GM19193 (cell line): ENCODE data around the gene MAD2L1BP.
A peak's percentile ranks its signal among the peaks of the same experiment; 100 is the strongest.

Experiments
- POLR2A ChIP-seq: IDR thresholded peaks from 4 replicates; pipeline ENCODE4 v1.6.1; 2011; ENCODE audit not compliant: insufficient read depth, insufficient read length; ENCODE audit errors: extremely low read depth

Gene MAD2L1BP

DNA sequence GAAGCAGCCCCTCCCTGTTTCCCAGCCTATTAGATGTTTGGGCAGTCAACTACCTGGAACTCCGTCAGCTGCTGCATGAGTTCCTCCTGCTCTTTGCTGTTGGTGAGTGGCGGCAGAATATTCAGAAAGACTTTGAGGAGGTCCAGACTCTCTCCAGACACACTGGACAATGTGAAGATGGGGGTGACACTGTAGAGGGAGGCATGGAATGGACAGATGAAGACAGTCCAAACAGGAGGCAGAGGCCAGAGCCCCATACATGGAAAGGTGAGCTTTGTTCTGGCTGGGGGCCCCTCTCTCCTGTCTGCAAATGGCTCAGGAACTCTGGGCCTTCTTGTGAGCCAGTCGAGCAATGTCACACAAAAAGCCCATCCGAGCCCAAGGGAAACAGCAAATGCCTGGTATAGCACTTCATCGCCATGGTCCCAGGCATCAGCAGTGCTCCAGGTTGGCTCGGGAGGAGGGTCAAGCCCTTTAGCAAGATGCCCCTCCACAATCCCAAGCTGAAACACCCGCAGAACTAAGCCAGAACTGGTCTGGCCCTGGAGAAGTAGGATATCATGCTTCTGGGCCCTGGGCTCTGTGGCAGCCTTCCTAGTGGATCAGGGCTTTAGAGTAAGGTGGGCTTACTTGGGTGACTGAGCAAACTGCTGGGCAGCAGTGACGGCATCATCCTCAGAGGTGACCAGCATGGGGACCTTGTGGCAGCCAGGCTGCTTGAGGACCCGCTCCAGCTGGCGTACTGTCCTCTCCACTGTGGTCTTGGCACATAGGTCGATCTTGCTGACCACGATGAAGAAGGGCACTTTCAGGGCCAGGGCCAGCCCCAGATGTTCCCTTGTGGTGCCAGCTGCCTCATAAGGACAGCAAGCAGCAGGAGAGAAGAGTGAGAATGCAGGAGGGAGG is 11.5 kb upstream of the MAD2L1BP start:
- no peak for TF ChIP-seq POLR2A

DNA sequence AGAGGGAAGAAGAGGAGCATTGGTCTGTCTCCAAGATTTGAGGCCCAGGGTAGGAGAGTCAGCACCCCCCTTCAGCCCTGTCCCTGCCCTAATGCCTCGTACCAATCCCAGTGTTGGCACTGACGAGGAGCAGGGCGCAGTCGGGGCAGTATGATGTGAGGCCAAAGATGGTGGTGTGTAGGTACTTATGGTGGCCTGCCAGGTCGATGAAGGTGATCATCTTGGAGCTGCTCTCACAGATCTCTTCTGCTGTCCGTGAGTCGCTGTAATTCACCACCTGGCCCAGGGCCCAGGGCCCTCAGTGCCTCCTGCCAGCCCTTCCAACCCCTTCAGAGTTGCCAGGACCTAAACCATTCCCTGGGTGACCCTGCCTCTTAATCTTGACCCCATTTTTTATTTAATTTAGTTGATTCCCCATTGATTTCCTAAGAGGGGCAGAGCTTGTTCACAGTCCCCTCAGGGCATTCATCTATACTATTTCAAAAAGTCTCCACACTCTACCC is 10.8 kb upstream of the MAD2L1BP start:
- no peak for TF ChIP-seq POLR2A

DNA sequence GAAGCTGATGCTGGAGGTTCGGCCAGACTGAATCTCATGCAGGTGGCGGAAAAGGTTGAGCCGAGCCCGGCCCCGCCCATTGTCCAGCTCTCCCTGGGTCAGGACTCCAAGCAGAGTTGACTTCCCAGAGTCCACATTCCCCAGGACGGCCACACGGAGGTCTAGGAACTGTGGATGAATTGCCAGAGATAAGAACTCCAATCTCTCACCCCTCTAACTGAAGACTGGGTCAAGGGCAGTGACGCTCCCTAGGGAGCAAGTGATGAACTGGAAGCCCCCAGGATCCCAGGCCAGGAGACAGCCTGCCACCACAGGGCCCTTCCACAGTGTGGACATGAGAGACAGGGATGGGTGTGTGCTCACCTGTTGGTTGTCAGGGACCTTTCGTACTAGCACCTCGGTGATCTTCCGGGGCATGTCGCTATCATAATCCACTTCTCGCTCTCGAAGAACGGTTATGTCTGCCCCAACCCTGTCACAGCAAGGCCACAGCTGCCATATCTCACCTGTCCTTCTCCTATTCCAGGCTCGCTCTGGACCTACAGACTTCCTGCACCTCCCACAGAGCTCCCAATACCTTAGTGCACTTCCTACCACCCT is 10.1 kb upstream of the MAD2L1BP start:
- TF ChIP-seq POLR2A: no peak

DNA sequence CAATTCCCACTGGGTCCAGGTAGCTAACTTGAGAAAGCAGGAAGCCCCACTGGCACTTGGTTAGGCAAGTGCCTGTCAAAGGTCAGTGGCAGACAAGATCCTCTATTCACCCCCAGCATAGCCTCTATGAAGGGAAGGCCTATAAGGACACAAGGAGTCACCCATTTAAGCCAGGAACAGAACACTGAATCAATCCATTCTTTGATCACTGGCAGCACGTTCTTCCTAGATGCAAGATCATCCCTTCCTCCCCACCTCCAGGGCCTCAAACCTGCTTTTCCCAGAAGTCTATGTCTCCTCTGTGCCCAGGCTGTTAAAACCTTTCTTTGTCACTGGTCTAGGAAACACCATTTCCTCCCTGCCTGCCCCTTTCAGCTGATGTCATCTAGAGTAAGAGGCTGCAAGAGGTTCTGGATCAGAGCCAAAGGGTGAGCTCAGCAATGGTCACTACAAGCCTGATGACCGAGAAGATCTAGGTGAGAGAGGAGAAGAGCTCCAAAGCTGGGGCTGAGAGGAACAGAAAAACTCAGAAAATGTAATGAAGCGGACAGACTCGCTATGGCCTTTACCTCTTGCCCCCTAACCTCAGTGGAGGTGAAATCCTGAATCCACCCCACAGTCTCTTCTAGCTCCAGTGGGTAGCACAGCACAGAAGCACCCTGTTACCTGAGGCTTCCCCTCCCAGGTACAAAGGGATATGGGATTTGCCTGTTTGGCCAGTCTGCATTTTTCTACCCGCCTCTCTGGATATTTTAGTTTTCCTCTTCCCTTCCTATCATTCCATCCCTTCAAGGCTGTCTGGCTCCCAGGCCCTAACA is 8.4 kb upstream of the MAD2L1BP start:
- peak; percentile 26 for TF ChIP-seq POLR2A

DNA sequence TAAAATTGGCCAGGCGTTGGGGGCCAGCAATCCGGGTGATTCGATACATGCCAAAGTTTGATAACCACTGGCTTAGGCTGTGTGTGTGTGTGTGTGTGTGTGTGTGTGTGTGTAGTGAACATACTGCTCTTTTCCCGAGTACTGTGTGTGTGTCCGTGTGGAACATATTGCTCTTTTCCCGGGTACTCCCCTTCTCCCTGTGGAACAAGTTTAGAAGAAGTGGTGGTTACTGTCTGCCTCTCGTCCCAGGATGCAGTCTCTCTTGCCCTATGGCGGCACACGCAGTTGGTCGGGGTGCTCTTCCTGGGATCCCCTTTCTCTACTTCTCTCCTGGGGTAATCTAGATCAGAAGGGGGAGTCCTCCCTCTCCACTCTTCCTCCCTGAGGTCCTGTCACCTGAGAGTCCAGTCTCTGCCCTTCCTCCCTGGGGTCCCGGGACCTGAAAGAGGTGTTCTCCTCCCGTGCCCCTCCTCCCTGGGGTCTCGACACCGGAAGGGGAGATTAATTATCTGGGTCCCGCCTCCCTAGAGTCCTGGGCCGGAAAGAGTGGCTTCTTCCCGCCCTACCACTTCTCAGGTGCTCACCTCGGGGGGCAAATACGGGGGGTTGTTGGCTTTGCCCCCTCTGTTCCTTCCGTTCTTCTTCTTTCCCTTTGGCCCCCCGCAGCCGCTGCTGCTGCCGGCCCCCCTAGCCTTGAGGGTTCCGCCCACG is 7.1 kb upstream of the MAD2L1BP start:
- no peak for TF ChIP-seq POLR2A

DNA sequence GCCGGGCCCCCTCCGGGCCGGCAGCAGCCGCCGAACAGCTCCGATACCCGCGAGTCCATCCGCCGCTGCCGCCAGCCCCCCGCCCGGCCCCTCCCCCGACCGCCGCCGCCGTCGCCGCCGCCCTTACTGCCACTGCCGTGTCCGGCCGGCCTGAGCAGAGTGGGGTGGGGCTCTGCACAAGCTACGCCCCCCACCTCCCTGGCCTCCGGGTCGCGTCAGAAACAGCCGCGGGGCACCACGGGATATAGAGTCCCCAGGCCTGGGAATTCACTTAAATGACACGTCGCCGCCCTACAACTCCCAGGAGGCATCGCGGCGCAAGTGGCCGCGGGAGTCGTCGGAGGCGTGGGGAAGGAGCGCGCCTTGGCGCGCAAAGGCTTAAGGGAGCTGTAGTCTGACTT is 6.5 kb upstream of the MAD2L1BP start, which contains the start of gene GTPBP2:
Gene GTPBP2 (minus strand): TSS at position 161 of the 401 bp plus-strand sequence. CDS start 102 bp downstream, at position 59.
- TF ChIP-seq POLR2A: peak; percentile 13

DNA sequence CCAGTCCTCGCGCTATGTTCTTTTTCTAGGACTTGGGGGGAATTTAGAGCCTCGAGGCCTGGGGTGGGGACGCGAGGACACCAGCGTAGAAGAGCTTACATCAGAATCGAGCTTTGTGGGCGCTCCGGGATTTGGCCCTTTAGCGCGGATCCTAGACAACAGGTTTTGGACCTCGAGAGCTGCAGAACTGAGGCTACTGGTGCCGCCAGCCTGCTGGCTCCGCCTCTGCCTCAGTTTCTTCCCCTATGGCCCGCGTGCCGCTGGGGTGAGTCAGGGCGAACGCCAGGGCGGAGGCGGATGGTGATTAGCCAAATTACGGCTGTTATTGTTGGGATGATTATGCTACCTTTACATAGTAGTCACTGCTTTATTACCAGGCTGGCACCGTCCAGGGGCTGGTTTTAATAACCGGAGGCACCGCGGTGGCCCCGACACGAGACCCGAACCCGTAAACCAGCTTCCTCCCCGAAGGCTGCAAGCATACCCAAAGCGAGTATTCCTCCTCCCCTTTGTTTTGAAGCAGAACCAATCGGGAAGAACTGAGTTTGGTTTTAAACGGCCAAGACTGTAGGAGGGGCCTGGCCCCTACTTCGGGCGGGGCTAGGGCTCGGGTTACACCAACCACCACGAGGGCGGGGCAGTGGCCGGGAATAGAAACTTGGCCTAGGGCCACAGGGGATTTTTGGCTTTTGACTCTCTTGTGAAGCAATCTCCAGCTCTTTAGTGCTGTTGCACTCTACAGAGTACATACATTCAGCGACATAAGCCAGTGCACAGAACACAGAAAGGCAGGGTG is 5.9 kb upstream of the MAD2L1BP start:
- peak; percentile 71 for TF ChIP-seq POLR2A

DNA sequence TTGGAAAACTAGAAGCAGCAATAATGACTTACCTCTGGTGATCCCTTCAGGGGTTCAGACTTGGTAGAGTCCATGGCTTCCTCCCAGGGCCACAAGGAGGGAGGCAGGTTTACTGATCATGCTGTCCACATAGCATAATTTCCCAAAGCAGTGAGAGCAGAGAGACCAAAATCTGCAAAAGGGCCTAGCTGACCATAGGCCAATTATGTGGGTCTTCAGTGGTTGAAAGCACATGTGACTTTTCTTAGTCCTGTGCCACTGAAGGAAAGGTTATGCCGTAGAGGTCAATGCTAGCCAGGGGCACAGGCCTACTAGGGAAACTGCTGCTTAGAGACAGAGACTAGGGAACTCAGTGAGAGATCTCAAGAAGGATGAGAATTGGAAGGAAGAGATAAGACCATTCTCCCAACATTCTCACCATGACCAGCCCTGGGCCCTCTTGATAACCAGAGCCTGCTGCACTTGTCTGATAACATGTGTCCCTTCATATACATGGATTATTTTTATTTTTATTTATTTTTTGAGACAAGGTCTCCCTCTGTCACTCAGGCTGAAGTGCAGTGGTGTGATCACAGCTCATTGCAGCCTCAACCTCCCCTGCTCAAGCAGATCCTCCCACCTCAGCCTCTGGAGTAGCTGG is 4.5 kb upstream of the MAD2L1BP start:
- TF ChIP-seq POLR2A: no peak

DNA sequence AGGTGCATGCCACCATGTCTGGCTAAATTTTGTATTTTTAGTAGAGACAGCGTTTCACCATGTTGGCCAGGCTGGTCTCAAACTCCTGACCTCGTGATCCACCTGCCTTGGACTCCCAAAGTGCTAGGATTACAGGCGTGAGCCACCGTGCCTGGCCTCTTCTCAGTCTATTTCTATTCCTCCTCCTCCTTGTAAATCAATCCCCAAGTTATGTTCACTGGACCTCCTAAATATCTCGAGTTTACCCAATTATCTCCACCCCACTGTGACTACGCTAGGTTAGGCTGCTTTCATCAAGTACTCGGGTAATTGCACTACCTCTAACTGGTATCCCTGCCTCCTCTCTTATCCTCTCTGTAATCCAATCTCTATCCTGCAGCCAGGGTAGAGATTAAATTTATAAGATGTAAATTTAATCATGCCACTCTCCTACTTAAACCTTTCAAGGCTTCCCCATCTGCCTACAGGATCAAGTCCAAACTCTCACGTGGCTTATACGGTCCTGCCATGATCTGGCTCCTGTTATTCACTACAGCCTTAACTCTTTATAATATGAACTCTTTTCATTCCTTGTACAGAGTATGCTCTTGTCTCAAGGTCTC is 837 bp upstream of the MAD2L1BP start:
- no peak for TF ChIP-seq POLR2A

DNA sequence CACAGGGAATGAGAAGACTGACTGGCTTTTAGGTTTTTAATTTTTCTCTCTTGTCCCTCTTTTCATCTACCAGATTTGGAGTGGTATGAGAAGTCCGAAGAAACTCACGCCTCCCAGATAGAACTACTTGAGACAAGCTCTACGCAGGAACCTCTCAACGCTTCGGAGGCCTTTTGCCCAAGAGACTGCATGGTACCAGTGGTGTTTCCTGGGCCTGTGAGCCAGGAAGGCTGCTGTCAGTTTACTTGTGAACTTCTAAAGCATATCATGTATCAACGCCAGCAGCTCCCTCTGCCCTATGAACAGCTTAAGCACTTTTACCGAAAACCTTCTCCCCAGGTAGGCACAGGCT is 644 bp downstream of the MAD2L1BP start:
- TF ChIP-seq POLR2A: no peak

DNA sequence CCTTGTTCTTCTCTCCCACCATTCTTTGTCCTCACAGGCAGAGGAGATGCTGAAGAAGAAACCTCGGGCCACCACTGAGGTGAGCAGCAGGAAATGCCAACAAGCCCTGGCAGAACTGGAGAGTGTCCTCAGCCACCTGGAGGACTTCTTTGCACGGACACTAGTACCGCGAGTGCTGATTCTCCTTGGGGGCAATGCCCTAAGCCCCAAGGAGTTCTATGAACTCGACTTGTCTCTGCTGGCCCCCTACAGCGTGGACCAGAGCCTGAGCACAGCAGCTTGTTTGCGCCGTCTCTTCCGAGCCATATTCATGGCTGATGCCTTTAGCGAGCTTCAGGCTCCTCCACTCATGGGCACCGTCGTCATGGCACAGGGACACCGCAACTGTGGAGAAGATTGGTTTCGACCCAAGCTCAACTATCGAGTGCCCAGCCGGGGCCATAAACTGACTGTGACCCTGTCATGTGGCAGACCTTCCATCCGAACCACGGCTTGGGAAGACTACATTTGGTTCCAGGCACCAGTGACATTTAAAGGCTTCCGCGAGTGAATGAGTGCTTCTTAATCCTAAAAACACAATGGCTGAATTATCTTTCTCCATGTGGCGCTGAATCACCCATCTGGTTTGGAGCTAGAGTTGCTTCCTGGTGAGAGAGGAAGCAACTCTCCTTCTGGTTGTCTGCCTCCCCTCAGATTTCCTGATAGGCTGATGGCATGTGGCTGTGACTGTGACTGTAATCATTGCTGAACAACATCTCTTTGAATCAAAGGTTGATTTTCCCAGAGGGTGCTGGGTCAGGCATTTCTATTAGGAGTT is 4.6 kb downstream of the MAD2L1BP start:
- no peak for TF ChIP-seq POLR2A

DNA sequence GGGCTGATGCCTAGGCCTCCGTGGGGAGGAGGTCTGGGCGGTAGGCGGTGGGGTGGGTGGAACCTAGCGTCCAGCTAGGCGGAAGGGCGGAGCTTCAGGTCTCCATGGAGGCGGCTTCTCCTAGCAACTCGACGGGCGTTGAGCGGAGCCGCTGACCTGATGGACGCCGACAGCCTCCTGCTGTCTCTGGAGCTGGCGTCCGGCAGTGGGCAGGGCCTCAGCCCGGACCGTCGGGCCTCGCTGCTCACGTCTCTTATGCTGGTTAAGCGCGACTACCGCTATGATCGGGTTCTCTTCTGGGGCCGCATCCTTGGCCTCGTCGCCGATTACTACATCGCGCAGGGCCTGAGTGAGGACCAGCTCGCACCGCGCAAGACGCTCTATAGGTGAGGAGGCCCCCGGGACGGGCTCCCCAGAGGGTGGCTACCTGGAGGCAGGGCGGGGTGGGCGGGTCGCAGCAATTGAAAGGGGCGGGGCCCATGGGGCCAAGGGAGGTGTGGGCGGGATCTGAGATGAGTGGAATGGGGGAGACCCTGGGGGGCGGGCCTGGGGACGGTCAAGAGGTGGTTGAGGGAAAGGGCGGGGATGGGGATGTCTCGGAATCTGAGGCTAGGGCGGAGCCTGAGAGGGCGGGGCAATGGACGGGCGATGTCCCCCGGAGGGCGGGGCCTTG is 9.4 kb downstream of the MAD2L1BP start, which contains the start of gene RSPH9:
Gene RSPH9 (plus strand): TSS at position 97 of the 673 bp plus-strand sequence. CDS start 63 bp downstream, at position 160.
- no peak for TF ChIP-seq POLR2A

DNA sequence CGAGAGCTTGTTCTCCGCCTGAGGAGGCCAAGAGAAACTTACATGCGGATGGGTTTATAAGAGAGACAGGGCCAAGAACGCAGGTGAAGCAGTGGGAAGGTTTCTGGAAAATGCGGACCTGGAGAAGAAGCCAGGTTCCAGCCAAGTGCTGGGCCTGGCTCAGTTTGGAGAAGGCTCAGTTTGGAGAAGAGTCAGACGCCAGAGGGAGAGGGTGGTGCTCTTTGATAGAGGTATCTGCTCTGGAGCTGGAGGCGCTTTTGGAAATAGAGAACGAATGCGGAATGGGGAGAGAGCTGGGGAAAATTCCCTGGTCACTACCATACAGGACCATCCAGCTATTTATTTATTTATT is 9.9 kb downstream of the MAD2L1BP start:
- no peak for TF ChIP-seq POLR2A
